GM13976 (cell line): ENCODE data around the gene FAM161A.

Experiments
- DNase-seq: peaks from one replicate; pipeline ENCODE4 v3.0.0; 2012; ENCODE audit warnings: low spot score
- in situ Hi-C: fragments of 300-500 bp; cut with MboI; formaldehyde crosslinking; loops from one replicate; pipeline ENCODE4 v1.12.0; 2022; ENCODE audit warnings: low sequenced_read_pairs, mixed read lengths, inconsistent platforms; ENCODE audit not compliant: unreplicated experiment
- TF ChIP-seq, protein P1 (sequence below): IDR thresholded peaks from 2 replicates; pipeline ENCODE4 v1.5.1; 2012; ENCODE audit warnings: borderline replicate concordance, mild to moderate bottlenecking; ENCODE audit not compliant: insufficient read depth; ENCODE audit errors: extremely low read depth, missing control alignments, control extremely low read depth

Gene FAM161A

GRCh38 chr2:61795408-61795807 lies 58.5 kb downstream of the FAM161A start:
- TF ChIP-seq, protein P1, sequence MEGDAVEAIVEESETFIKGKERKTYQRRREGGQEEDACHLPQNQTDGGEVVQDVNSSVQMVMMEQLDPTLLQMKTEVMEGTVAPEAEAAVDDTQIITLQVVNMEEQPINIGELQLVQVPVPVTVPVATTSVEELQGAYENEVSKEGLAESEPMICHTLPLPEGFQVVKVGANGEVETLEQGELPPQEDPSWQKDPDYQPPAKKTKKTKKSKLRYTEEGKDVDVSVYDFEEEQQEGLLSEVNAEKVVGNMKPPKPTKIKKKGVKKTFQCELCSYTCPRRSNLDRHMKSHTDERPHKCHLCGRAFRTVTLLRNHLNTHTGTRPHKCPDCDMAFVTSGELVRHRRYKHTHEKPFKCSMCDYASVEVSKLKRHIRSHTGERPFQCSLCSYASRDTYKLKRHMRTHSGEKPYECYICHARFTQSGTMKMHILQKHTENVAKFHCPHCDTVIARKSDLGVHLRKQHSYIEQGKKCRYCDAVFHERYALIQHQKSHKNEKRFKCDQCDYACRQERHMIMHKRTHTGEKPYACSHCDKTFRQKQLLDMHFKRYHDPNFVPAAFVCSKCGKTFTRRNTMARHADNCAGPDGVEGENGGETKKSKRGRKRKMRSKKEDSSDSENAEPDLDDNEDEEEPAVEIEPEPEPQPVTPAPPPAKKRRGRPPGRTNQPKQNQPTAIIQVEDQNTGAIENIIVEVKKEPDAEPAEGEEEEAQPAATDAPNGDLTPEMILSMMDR: no peak
- DNase-seq: no peak
- in situ Hi-C loops: no loop called here

- peak; percentile 82 for DNase-seq
- TF ChIP-seq, protein P1: peak; percentile 65
These were observed 60.4 kb downstream of the FAM161A start for GRCh38 chr2:61793389-61793836.

DNA sequence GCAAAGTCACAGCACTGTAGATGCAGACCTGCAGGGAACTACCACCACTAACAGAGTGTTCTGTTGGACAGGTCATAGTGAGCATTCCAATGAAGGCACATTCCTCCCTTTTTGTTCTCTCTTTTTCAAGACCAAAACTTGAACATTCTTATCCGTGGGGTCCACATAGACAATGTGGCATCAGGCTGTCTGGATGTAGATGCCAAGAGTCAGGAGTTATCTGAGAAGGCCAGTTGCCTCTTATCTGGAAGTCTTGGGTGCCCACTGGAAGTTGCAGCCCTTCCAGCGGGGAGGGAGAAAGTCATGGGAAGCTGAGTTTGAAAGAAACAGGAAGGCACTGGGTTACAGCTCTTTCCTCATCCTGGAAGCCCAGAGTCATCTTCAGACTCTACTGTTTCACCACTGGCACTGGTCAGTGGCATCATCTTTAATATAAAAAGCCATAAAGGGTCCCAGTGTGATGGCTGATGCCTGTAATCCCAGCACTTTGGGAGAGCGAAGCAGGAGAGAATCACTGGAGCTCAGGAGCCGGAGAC lies 61.4 kb downstream of the FAM161A start:
- DNase-seq: no peak
- in situ Hi-C loops: no loop called here
- TF ChIP-seq, protein P1: no peak

More at GRCh38 chr2:61793389-61793836, 60.4 kb downstream of the FAM161A start:
- in situ Hi-C loops: no loop called here

GRCh38 chr2:61789807-61790602 lies 63.9 kb downstream of the FAM161A start:
- in situ Hi-C loops: no loop called here
- TF ChIP-seq, protein P1: no peak
- DNase-seq: no peak

GRCh38 chr2:61787941-61788563 lies 65.8 kb downstream of the FAM161A start:
- no peak for DNase-seq
- in situ Hi-C loops: no loop called here
- TF ChIP-seq, protein P1: no peak

DNA sequence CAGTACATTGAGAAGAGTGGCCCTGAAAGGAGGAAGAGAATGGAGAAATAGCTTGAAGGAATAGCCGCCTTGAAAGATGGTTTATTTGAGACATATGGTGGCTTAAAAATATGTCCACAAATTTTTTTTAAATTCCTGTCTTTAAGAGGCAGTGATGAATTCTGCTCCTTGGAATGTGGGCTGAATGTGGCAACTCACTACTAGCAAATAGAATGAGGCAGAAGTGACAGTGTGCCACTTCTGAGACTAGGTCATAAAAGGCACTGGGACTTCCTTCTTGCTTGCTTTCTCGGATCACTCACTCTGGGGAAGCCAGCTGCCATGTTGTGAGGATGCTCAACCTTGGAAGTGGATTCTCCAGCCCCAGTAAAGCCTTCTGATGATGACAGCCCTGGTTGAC lies 67.0 kb downstream of the FAM161A start:
- in situ Hi-C loops: no loop called here
- DNase-seq: no peak
- TF ChIP-seq, protein P1: no peak
